ENCODE data around the gene RPP14. TPM values are rescaled to one million over a fixed set of nuclear protein-coding genes. Genes with fewer than 3 reads are reported as not detected.

RPP14 gene
- total and polyA plus RNA-seq, 2 of the 4 experiments (the other 2 are of a cell fraction), result 6.6 to 7.8 TPM

DNA sequence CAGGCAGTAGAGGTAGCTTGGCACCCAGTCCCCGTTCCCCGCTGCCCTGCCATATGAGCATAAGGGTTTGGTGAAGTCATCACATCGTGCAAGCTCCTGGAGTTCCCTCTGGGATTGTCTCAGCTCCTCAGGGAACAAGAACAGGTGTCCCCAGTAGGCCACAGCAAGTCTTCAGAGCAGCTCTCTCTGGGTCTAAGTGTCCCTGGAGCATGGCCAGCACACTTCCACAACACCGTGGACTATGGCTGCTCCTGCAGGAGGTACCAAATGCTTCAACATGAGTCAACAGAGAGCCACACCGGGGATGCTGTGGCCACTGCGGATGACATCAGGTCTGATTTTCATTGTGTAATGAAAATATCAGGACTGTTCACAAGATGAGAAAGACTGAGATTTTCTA is 45.3 kb upstream of the RPP14 start:
- POLR2A ChIA-PET (ENCODE audit: unreplicated experiment), result interaction anchor here (0.6 kb wide), 1 partner anchor 38 kb away, joined by 4 read pairs; no protein-coding TSS in a partner anchor
- Histone ChIP-seq H3K4me1 (ENCODE audit: control insufficient read depth, insufficient read depth, low read length) (peaks cover 9% of the 10 kb centered on the region), H4K5ac (ENCODE audit: low read depth, low read length) (no peak overlapping the region), H3K9me1 (ENCODE audit: insufficient read depth, low read length) (peaks cover 6% of the 10 kb centered on the region), H4K8ac (ENCODE audit: low read depth in 2 of 2, low read length in 2 of 2) (no peak overlapping the region; a peak in 1 of 4 replicates), H2AFZ (replicated peaks; ENCODE audit: low read length, poor library complexity) (no peak overlapping the region), H2AK5ac (ENCODE audit: low read depth, low read length) (peak overlapping the region; percentile 27; the same call in 1 of the 2 replicates), H2BK20ac (ENCODE audit: low read depth, low read length) (no peak overlapping the region), H3K56ac (ENCODE audit: extremely low read depth, insufficient read depth, low read length) (no peak overlapping the region), H3K4me2 (ENCODE audit: low read depth, low read length) (no peak overlapping the region; the same call in 1 of the 2 replicates), H3K27ac (ENCODE audit: insufficient read depth, low read length) (no peak overlapping the region), H3K9ac (ENCODE audit: low read depth, low read length) (no peak overlapping the region), H3K4me3 (ENCODE audit: insufficient read depth, low read depth, low read length) (no peak overlapping the region), H4K20me1 (ENCODE audit: insufficient read depth, low read length) (peaks cover 5% of the 10 kb centered on the region; the same call in 1 of the 2 replicates), H3K18ac (ENCODE audit: low read depth, low read length) (no peak overlapping the region), H3K4ac (ENCODE audit: low read depth, low read length) (peak overlapping the region; percentile 1; the same call in 1 of the 2 replicates), H3K79me1 (ENCODE audit: low read depth in 1 of 2, low read length in 2 of 2) (no peaks in the 10 kb centered on the region), H2BK120ac (ENCODE audit: low read depth, low read length) (no peak overlapping the region), H3K23ac (ENCODE audit: low read depth, low read length) (no peak overlapping the region), H3K9me3 (ENCODE audit: control insufficient read depth, insufficient read depth, low read length) (no peaks in the 10 kb centered on the region), H2AK9ac (replicated peaks; ENCODE audit: low read depth, low read length, poor library complexity) (no peak overlapping the region), H3K36me3 (ENCODE audit: control insufficient read depth, insufficient read depth, low read length) (peaks cover 7% of the 10 kb centered on the region), H2BK15ac (ENCODE audit: low read depth, low read length) (no peak overlapping the region), H3K27me3 (ENCODE audit: control insufficient read depth, insufficient read depth, low read length) (no peaks in the 10 kb centered on the region), H2BK5ac (ENCODE audit: low read depth, low read length, poor library complexity, severe bottlenecking) (peak overlapping the region; percentile 21), H3K14ac (replicated peaks; ENCODE audit: low read depth, low read length) (no peak overlapping the region), H4K91ac (ENCODE audit: insufficient read depth, low read depth, low read length) (no peak overlapping the region)
- peak; percentile 64 for DNase-seq
- dilution Hi-C loops (cut with HindIII; ENCODE audit: low sequenced_read_pairs, unreplicated experiment) (no loop called here), intact Hi-C loops (cut with micrococcal nuclease) (no loop called here), in situ Hi-C loops (cut with MboI; ENCODE audit: low sequenced_read_pairs) (no loop called here)
- peak; percentile 53 for ATAC-seq (ENCODE audit: low read depth)
- WGBS, 2 experiments (ENCODE audit: extremely low coverage in 2 of 2, insufficient read length in 1 of 2), result 75% methylated on average over 2 of the region's 6 CpGs; no CpG with 5 or more reads in 1 of the 2 experiments
- CTCF ChIA-PET, result no interaction called here
- TF ChIP-seq POLR2A (IDR thresholded peaks at IDR 0.05; ENCODE audit: low read depth, low read length) (no peak), CEBPB (IDR thresholded peaks at IDR 0.05; ENCODE audit: low read depth, low read length) (peak; percentile 62), FOS (IDR thresholded peaks at IDR 0.05; ENCODE audit: low read depth, low read length) (no peak)
- no TSS peak for BruUV-seq (replicated peaks)
